MCF 10A (cell line): Measurements from ENCODE around the gene TXNDC11. TPM values are rescaled to one million over a fixed set of nuclear protein-coding genes. Genes with fewer than 3 reads are reported as not detected.

ENCODE experiments used
- BruUV-seq: library from RNA; stranded (reverse); fragments of 400-500 nt; replicated peaks from 2 replicates; lab custom pipeline; 2021; lab: Mats Ljungman, UMichigan
- CTCF ChIA-PET: fragments of 300-600 bp; sonication (Branson Sonifier 250); formaldehyde crosslinking; extraction: SDS; loops from one replicate; lab custom pipeline; 2021; ENCODE audit warnings: antibody characterized with exemption, inconsistent platforms; lab: Yijun Ruan, JAX
- POLR2A ChIA-PET: fragments of 300-600, 350-650 bp; sonication (Branson Sonifier 250); formaldehyde crosslinking; extraction: SDS; loops from one replicate; lab custom pipeline; 2020; ENCODE audit warnings: antibody characterized with exemption, inconsistent platforms; lab: Yijun Ruan, JAX
- DNase-seq: peaks from one replicate; pipeline ENCODE4 v3.0.0-alpha.2; 2018; ENCODE audit not compliant: unreplicated experiment
- H3K27ac Mint-ChIP-seq: one replicate; pipeline ENCODE4 v1.8.0; 2022; ENCODE audit warnings: mild to moderate bottlenecking, low read depth, mixed read lengths; ENCODE audit not compliant: unreplicated experiment
- H3K27me3 Mint-ChIP-seq: one replicate; pipeline ENCODE4 v1.8.0; 2022; ENCODE audit warnings: mixed read lengths; ENCODE audit not compliant: insufficient read depth, unreplicated experiment
- H3K36me3 Mint-ChIP-seq: one replicate; pipeline ENCODE4 v1.8.0; 2022; ENCODE audit warnings: mild to moderate bottlenecking, moderate library complexity, mixed read lengths; ENCODE audit not compliant: insufficient read depth, unreplicated experiment
- H3K4me1 Mint-ChIP-seq: one replicate; pipeline ENCODE4 v1.8.0; 2022; ENCODE audit warnings: mixed read lengths; ENCODE audit not compliant: insufficient read depth, unreplicated experiment
- H3K4me3 Mint-ChIP-seq: one replicate; pipeline ENCODE4 v1.8.0; 2022; ENCODE audit warnings: mild to moderate bottlenecking, moderate library complexity, mixed read lengths; ENCODE audit not compliant: unreplicated experiment
- H3K9me3 Mint-ChIP-seq: one replicate; pipeline ENCODE4 v1.8.0; 2022; ENCODE audit warnings: mixed read lengths; ENCODE audit not compliant: unreplicated experiment
- CTCF ChIP-seq: fragments of 200-600 bp; IDR thresholded peaks from one replicate; pipeline ENCODE4 v1.8.0; 2022; ENCODE audit warnings: antibody characterized with exemption, mild to moderate bottlenecking; ENCODE audit not compliant: unreplicated experiment
- intact Hi-C: fragments of 100-400 bp; cut with micrococcal nuclease; formaldehyde crosslinking; loops from 2 replicates; pipeline ENCODE4 v1.14.1; 2022
- total RNA-seq: library from RNA; stranded (reverse); gene quantifications from 2 replicates; pipeline ENCODE4 v1.2.3, GENCODE V29; 2022

Gene TXNDC11
- total RNA-seq, 1 experiment from 2014 or later = 38.2 TPM

DNA sequence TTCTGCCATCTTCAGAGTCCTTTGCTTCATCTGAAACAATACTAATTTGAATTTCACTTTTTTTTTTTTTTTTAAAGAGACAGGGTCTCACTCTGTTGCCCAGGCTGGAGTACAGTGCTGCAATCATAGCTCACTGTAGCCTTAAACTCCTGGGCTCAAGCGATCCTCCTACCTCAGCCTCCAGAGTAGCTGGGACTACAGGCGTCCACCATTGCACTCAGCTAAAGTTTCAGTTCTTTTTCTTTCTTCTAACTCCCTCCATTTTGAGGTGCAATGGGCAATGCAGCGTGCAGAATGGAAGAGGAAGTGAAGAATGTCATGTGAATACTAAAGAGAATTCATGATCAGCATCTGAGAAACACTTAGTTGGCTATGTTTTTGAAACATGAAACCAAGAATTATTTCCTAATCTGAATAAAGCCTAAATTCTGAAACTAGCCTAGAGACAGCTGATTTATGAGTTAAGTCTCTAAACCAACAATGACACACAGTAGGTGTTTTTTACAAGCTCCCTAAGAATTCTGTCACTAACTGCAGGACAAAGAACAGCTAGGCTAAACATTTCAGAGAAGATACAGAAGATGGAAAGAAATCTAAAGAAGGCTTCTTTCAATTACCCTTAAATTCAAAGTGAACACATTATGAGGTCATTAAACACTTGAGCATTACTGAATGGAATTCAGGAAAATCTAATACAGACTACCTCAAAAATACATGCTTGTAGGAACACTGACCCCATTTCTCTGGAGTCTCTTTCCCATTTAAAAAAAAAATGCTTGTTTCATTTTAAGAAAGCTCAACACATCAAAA lies 53.4 kb downstream of the TXNDC11 start:
- Mint-ChIP-seq H3K27ac (no peak overlapping the region), H3K36me3 (peaks cover 81% of the 10 kb centered on the region), H3K4me1 (no peaks in the 10 kb centered on the region), H3K9me3 (no peaks in the 10 kb centered on the region), H3K27me3 (no peaks in the 10 kb centered on the region), H3K4me3 (no peak overlapping the region)
- BruUV-seq = no TSS peak
- intact Hi-C loops = no loop called here
- CTCF ChIA-PET = interaction anchor here (0.6 to 2.8 kb wide), 11 partner anchors 9 to 725 kb away, joined by 3 to 13 read pairs (median 3); no protein-coding TSS in a partner anchor
- POLR2A ChIA-PET = interaction anchor here (0.7 to 1.6 kb wide), 4 partner anchors 11 to 17 kb away, joined by 3 to 5 read pairs (median 3); no protein-coding TSS in a partner anchor
- no peak for TF ChIP-seq CTCF
- no peak for DNase-seq

- BruUV-seq = no TSS peak
- no peaks in the 10 kb centered on the region for H3K27me3 Mint-ChIP-seq
- peaks cover 81% of the 10 kb centered on the region for H3K36me3 Mint-ChIP-seq
- intact Hi-C loops = no loop called here
- H3K9me3 Mint-ChIP-seq = no peaks in the 10 kb centered on the region
- POLR2A ChIA-PET = interaction anchor here (0.6 to 1.6 kb wide), 3 partner anchors 11 to 129 kb away, joined by 3 to 5 read pairs (median 3); no protein-coding TSS in a partner anchor
- CTCF ChIA-PET = interaction anchor here (0.6 to 2.8 kb wide), 8 partner anchors 8 to 292 kb away, joined by 3 to 13 read pairs (median 4); no protein-coding TSS in a partner anchor
- no peaks in the 10 kb centered on the region for H3K4me1 Mint-ChIP-seq
- TF ChIP-seq CTCF = no peak
- no peak for DNase-seq
- no peak overlapping the region for H3K27ac Mint-ChIP-seq
- no peak overlapping the region for H3K4me3 Mint-ChIP-seq
Observed at GRCh38 chr16:11688520-11688886, 54.2 kb downstream of the TXNDC11 start.

DNA sequence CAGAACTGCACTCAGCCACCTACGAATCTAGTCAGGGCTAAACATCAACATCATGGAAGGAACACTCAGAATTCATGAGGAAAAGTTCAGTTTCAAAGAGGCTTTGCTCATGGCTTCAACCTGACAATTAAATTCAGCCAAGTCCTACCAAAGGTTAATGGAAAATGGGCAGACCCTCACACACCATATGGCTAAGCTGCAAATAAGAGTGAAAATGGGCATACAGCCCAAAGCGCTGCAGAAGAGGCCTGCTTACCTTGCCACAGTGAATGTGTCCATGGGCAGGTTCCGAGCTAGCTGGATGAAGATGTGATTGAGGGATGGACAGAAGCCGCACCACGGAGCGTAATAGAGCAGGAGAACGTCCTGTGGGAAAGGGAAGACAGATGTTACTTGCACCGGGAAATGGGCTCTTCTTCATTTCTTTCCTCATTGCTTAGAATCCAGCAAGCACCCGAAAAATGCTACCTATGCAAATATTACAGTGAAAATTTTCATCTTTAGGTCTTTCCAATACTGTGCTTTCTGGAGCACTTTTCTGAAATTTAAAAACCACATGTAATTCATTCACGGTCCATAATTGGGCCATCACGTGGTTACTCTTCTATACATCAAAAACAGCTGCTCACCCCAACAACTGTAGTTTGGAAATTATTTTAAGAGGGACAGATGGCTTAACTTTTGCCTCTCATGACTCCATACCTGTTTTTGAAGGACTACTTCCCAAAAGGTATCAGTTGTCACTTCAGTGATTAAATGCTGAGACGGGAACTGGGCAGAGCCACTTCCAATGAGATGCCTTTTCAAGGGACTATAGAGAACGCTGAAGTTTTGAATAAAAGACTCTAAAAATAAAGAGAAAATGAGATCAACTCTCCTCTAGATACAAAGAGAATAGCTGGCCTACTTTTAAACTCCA lies 54.8 kb downstream of the TXNDC11 start:
- CTCF ChIA-PET = interaction anchor here (0.6 to 2.8 kb wide), 7 partner anchors 7 to 292 kb away, joined by 3 to 13 read pairs (median 4); no protein-coding TSS in a partner anchor
- no peaks in the 10 kb centered on the region for H3K27me3 Mint-ChIP-seq
- TF ChIP-seq CTCF = no peak
- no peaks in the 10 kb centered on the region for H3K9me3 Mint-ChIP-seq
- peaks cover 82% of the 10 kb centered on the region for H3K36me3 Mint-ChIP-seq
- H3K27ac Mint-ChIP-seq = no peak overlapping the region
- H3K4me3 Mint-ChIP-seq = no peak overlapping the region
- BruUV-seq = no TSS peak
- POLR2A ChIA-PET = interaction anchor here (0.6 to 1.6 kb wide), 3 partner anchors 11 to 129 kb away, joined by 3 to 5 read pairs (median 3); no protein-coding TSS in a partner anchor
- intact Hi-C loops = no loop called here
- H3K4me1 Mint-ChIP-seq = peaks cover 2% of the 10 kb centered on the region
- no peak for DNase-seq
